Thyroid gland (tissue), 4 donors: ENCODE data around the gene BMP8A. TPM values are rescaled to one million over a fixed set of nuclear protein-coding genes. Genes with fewer than 3 reads are reported as not detected.

Experiments used
- small RNA-seq: library from RNA; depleted of rRNA; stranded (forward); fragments of <200 nt; gene quantifications from one replicate; pipeline ENCODE3, GENCODE V24; 2016
- total RNA-seq, 4 donors: library from RNA; depleted of rRNA; stranded (reverse); fragments of >200 nt; gene quantifications; one replicate each; pipeline ENCODE4 v1.2.3, GENCODE V29; 2016

The BMP8A gene
- total RNA-seq, 4 donors from 2014 or later = 58.5 to 386 (median 270) TPM

Small RNAs within 50 kb of the gene (small RNA-seq; reads per million reads assigned to genes)
- gene SNORA55 = 5.1 reads per million, percentile 86 among the genes with 10 or more reads in this experiment

Other genes with a start within 250 kb of the BMP8A start
- gene PABPC4, start 85.2 kb downstream of the BMP8A start, total RNA-seq = 100 to 1,000 TPM in 3 of 4 donors, 10 to 100 TPM in 1; 81.1 to 143 (median 107) TPM
- gene HEYL, start 148.0 kb downstream of the BMP8A start, total RNA-seq = 10 to 100 TPM in 2 of 4 donors, 1 to 10 TPM in 2; 9.3 to 17.0 (median 11.5) TPM
- gene NT5C1A, start 180.5 kb downstream of the BMP8A start, total RNA-seq = under 1 TPM in 2 of 4 donors, not detected in 2; 0.33 to 0.73 TPM
- gene HPCAL4, start 199.8 kb downstream of the BMP8A start, total RNA-seq = under 1 TPM; 0.11 to 0.83 (median 0.29) TPM
- 10 to 100 TPM; 47.1 to 52.7 (median 50.9) TPM for gene PPIE, start 247.2 kb downstream of the BMP8A start, total RNA-seq